H9 (cell line): ENCODE results near the gene MUSK. TPM values are rescaled to one million over a fixed set of nuclear protein-coding genes. Genes with fewer than 3 reads are reported as not detected.

Experiments used
- DNase-seq: peaks from one replicate; pipeline ENCODE4 v3.0.0-alpha.2; 2017
- H2AFZ ChIP-seq: one replicate; pipeline ENCODE4 v1.6.1; 2013; ENCODE audit warnings: mild to moderate bottlenecking, low read length, control low read depth, moderate library complexity
- H2AK5ac ChIP-seq: 2 replicates; pipeline ENCODE4 v1.6.1; 2013; ENCODE audit warnings: low read length, control low read depth, mixed read lengths; ENCODE audit not compliant: insufficient read length
- H2BK120ac ChIP-seq: one replicate; pipeline ENCODE4 v1.6.1; 2013; ENCODE audit warnings: low read depth, mild to moderate bottlenecking, low read length, control low read depth, inconsistent platforms; ENCODE audit not compliant: poor library complexity, severe bottlenecking
- H2BK12ac ChIP-seq: 2 replicates; pipeline ENCODE4 v1.6.1; 2013; ENCODE audit warnings: low read length, control low read depth, mixed read lengths, low read depth; ENCODE audit not compliant: insufficient read length
- H2BK15ac ChIP-seq: 2 replicates; pipeline ENCODE4 v1.6.1; 2013; ENCODE audit warnings: low read depth, low read length, control low read depth
- H2BK20ac ChIP-seq: one replicate; pipeline ENCODE4 v1.6.1; 2013; ENCODE audit warnings: low read depth, mild to moderate bottlenecking, low read length, control low read depth, inconsistent platforms; ENCODE audit not compliant: poor library complexity, severe bottlenecking
- H2BK5ac ChIP-seq: 2 replicates; pipeline ENCODE4 v1.6.1; 2013; ENCODE audit warnings: low read length, control low read depth, mixed read lengths; ENCODE audit not compliant: insufficient read length
- H3K14ac ChIP-seq: 2 replicates; pipeline ENCODE4 v1.6.1; 2013; ENCODE audit warnings: low read length, control low read depth; ENCODE audit not compliant: insufficient read depth
- H3K18ac ChIP-seq: 2 replicates; pipeline ENCODE4 v1.6.1; 2013; ENCODE audit warnings: low read depth, mild to moderate bottlenecking, mixed read lengths, low read length, control low read depth; ENCODE audit not compliant: insufficient read length
- H3K23ac ChIP-seq: 2 replicates; pipeline ENCODE4 v1.6.1; 2013; ENCODE audit warnings: low read length, control low read depth, mixed read lengths, low read depth; ENCODE audit not compliant: insufficient read length
- H3K23me2 ChIP-seq: 2 replicates; pipeline ENCODE4 v1.6.1; 2013; ENCODE audit warnings: low read depth, mild to moderate bottlenecking, mixed read lengths, low read length, control low read depth; ENCODE audit not compliant: insufficient read length, poor library complexity, severe bottlenecking
- H3K27ac ChIP-seq: 2 replicates; pipeline ENCODE4 v1.5.1; 2013; ENCODE audit warnings: low read length, control low read depth, mixed read lengths, low read depth; ENCODE audit not compliant: insufficient read length
- H3K27me3 ChIP-seq: 2 replicates; pipeline ENCODE4 v1.6.1; 2013; ENCODE audit warnings: low read length, control low read depth, inconsistent platforms; ENCODE audit not compliant: insufficient read depth
- H3K4ac ChIP-seq: 2 replicates; pipeline ENCODE4 v1.6.1; 2013; ENCODE audit warnings: low read depth, mild to moderate bottlenecking, control low read depth, inconsistent platforms, low read length, moderate library complexity
- H3K4me1 ChIP-seq: 2 replicates; pipeline ENCODE4 v1.6.1; 2013; ENCODE audit warnings: low read length, control low read depth, inconsistent platforms; ENCODE audit not compliant: insufficient read depth
- H3K4me2 ChIP-seq: 2 replicates; pipeline ENCODE4 v1.6.1; 2013; ENCODE audit warnings: low read length, control low read depth, mixed read lengths; ENCODE audit not compliant: insufficient read length, insufficient read depth
- H3K56ac ChIP-seq: 2 replicates; pipeline ENCODE4 v1.6.1; 2013; ENCODE audit warnings: low read depth, mild to moderate bottlenecking, mixed read lengths, low read length, control low read depth; ENCODE audit not compliant: insufficient read length
- H3K79me1 ChIP-seq: 2 replicates; pipeline ENCODE4 v1.6.1; 2013; ENCODE audit warnings: low read depth, mild to moderate bottlenecking, moderate library complexity, low read length, control low read depth, inconsistent platforms; ENCODE audit not compliant: insufficient read depth, poor library complexity, severe bottlenecking
- H3K79me2 ChIP-seq: 2 replicates; pipeline ENCODE4 v1.6.1; 2013; ENCODE audit warnings: low read length, control low read depth, inconsistent platforms; ENCODE audit not compliant: insufficient read depth
- H3K9ac ChIP-seq: 2 replicates; pipeline ENCODE4 v1.6.1; 2013; ENCODE audit warnings: low read length, control low read depth, mixed read lengths; ENCODE audit not compliant: insufficient read length; ENCODE audit errors: extremely low read depth
- H3K9me3 ChIP-seq: one replicate; pipeline ENCODE4 v1.6.1; 2013; ENCODE audit warnings: low read depth, low read length, inconsistent platforms; ENCODE audit not compliant: control insufficient read depth
- H3T11ph ChIP-seq: one replicate; pipeline ENCODE4 v1.6.1; 2013; ENCODE audit warnings: mild to moderate bottlenecking, low read length, control low read depth, inconsistent platforms
- H4K20me1 ChIP-seq: one replicate; pipeline ENCODE4 v1.6.1; 2013; ENCODE audit not compliant: control insufficient read depth, insufficient read length, insufficient read depth
- H4K5ac ChIP-seq: 2 replicates; pipeline ENCODE4 v1.6.1; 2013; ENCODE audit warnings: low read depth, mild to moderate bottlenecking, mixed read lengths, low read length, control low read depth; ENCODE audit not compliant: insufficient read length
- H4K8ac ChIP-seq: replicated peaks from 2 replicates; pipeline ENCODE4 v1.6.1; 2013; ENCODE audit warnings: low read length, control low read depth, mixed read lengths, low read depth; ENCODE audit not compliant: insufficient read length
- H4K91ac ChIP-seq: 2 replicates; pipeline ENCODE4 v1.6.1; 2013; ENCODE audit warnings: low read depth, mild to moderate bottlenecking, moderate library complexity, mixed read lengths, low read length, control low read depth; ENCODE audit not compliant: insufficient read length
- H3K27ac Mint-ChIP-seq, 3 experiments: 2 replicates in 2 of 3; 3 replicates in 1 of 3; pipeline ENCODE4 v1.8.0; 2020 to 2021; ENCODE audit warnings: mixed read lengths in 3 of 3, mild to moderate bottlenecking in 1 of 3, moderate library complexity in 1 of 3
- H3K27me3 Mint-ChIP-seq: 2 replicates; pipeline ENCODE4 v1.8.0; 2021; ENCODE audit warnings: low read depth, mild to moderate bottlenecking, moderate library complexity, mixed read lengths
- H3K36me3 Mint-ChIP-seq, 3 experiments: 2 replicates in 2 of 3; 3 replicates in 1 of 3; pipeline ENCODE4 v1.8.0; 2020 to 2021; ENCODE audit warnings: low read depth in 3 of 3, mixed read lengths in 3 of 3; ENCODE audit not compliant: insufficient read depth in 1 of 3
- H3K4me1 Mint-ChIP-seq, 2 experiments: 2 replicates each; pipeline ENCODE4 v1.8.0; 2020; ENCODE audit warnings: mixed read lengths in 2 of 2
- H3K4me3 Mint-ChIP-seq, 2 experiments: 2 replicates in 1 of 2; 3 replicates in 1 of 2; pipeline ENCODE4 v1.8.0; 2020 to 2021; ENCODE audit warnings: mild to moderate bottlenecking in 2 of 2, mixed read lengths in 2 of 2, moderate library complexity in 1 of 2
- H3K9me3 Mint-ChIP-seq, 2 experiments: 2 replicates in 1 of 2; 3 replicates in 1 of 2; pipeline ENCODE4 v1.8.0; 2020; ENCODE audit warnings: mild to moderate bottlenecking in 2 of 2, mixed read lengths in 2 of 2, moderate library complexity in 1 of 2
- WGBS: extraction: QIAGEN DNeasy Blood & Tissue Kit; methylation state at CpG from one replicate; pipeline ENCODE4 v1.1.7; 2013; ENCODE audit warnings: missing lambda C conversion rate, low lambda C conversion rate, mixed read lengths; ENCODE audit not compliant: insufficient read length; ENCODE audit errors: extremely low coverage; 5-methylcytosine and 5-hydroxymethylcytosine counted together
- total RNA-seq: library from RNA; stranded (reverse); gene quantifications from 2 replicates; pipeline ENCODE4 v1.2.1, GENCODE V29; 2021
- TF ChIP-seq, protein P1 (sequence below): fragments of 200-600 bp; sonication (generic); conservative IDR thresholded peaks from 3 replicates; pipeline ENCODE4 v1.8.0; 2021; ENCODE audit warnings: antibody characterized with exemption, mild to moderate bottlenecking

Gene MUSK
- total RNA-seq, 1 experiment from 2014 or later: not detected

DNA sequence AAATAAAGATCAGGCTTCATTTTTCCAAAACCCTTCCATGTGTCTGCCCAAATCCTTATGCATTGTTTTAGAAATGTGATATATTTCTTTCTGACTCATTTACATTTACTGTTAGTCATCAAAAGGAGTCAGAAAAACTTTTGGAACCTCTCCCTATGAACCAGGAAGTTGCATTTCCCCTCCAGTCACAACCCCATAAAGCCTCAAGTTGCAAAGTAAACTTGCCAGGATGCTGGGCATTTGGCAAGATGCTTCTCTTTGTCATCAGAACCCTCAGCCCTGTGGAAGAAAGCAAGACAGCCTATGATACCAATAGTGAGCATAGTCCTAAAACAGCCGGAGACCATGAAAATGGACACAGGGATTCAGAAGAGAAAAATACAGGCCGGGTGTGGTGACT is 84.2 kb downstream of the MUSK start:
- Mint-ChIP-seq H3K4me1 (peaks cover 3 to 4% of the 10 kb centered on the region in 2 experiments; a peak in 3 of 4 replicates), H3K4me3 (no peak overlapping the region), H3K36me3 (no peaks in the 10 kb centered on the region), H3K9me3 (no peaks in the 10 kb centered on the region), H3K27ac (no peak overlapping the region), H3K27me3 (no peaks in the 10 kb centered on the region)
- Histone ChIP-seq H3K79me2 (no peaks in the 10 kb centered on the region), H2BK5ac (no peak overlapping the region), H3K9me3 (no peaks in the 10 kb centered on the region), H2AFZ (no peak overlapping the region), H2BK20ac (no peak overlapping the region), H2AK5ac (no peak overlapping the region), H2BK15ac (no peak overlapping the region), H3K4ac (no peak overlapping the region), H3K27ac (no peak overlapping the region), H3T11ph (no peak overlapping the region), H2BK12ac (no peak overlapping the region), H3K23ac (no peak overlapping the region), H3K9ac (no peak overlapping the region), H4K20me1 (no peaks in the 10 kb centered on the region), H3K4me2 (no peak overlapping the region), H2BK120ac (no peak overlapping the region), H4K5ac (no peak overlapping the region), H3K56ac (no peak overlapping the region), H3K4me1 (no peaks in the 10 kb centered on the region), H3K27me3 (no peaks in the 10 kb centered on the region), H4K8ac (no peak overlapping the region), H3K18ac (no peak overlapping the region), H3K14ac (no peak overlapping the region), H3K23me2 (no peaks in the 10 kb centered on the region), H4K91ac (no peak overlapping the region), H3K79me1 (no peaks in the 10 kb centered on the region)
- no CpG with 5 or more reads among the region's 2 CpGs for WGBS
- TF ChIP-seq, protein P1, sequence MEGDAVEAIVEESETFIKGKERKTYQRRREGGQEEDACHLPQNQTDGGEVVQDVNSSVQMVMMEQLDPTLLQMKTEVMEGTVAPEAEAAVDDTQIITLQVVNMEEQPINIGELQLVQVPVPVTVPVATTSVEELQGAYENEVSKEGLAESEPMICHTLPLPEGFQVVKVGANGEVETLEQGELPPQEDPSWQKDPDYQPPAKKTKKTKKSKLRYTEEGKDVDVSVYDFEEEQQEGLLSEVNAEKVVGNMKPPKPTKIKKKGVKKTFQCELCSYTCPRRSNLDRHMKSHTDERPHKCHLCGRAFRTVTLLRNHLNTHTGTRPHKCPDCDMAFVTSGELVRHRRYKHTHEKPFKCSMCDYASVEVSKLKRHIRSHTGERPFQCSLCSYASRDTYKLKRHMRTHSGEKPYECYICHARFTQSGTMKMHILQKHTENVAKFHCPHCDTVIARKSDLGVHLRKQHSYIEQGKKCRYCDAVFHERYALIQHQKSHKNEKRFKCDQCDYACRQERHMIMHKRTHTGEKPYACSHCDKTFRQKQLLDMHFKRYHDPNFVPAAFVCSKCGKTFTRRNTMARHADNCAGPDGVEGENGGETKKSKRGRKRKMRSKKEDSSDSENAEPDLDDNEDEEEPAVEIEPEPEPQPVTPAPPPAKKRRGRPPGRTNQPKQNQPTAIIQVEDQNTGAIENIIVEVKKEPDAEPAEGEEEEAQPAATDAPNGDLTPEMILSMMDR: no peak
- DNase-seq: no peak
